ENCODE results near the gene IL1F10.

The IL1F10 gene

GRCh38 chr2:113116100-113116958 lies 48.6 kb downstream of the IL1F10 start:
- Histone ChIP-seq H3K27ac (no peak overlapping the region), H3K27me3 (ENCODE audit: insufficient read depth, low read depth, severe bottlenecking) (no peaks in the 10 kb centered on the region), H3K4me3 (ENCODE audit: low read depth, low read length) (no peak overlapping the region), H3K36me3 (no peaks in the 10 kb centered on the region), H3K9me3 (ENCODE audit: severe bottlenecking) (no peaks in the 10 kb centered on the region)
- no peak for TF ChIP-seq CTCF (IDR thresholded peaks at IDR 0.05; ENCODE audit: low read depth, low read length)
- DNase-seq, result no peak

GRCh38 chr2:113117541-113118262 lies 49.9 kb downstream of the IL1F10 start:
- no peaks in the 10 kb centered on the region for H3K27me3 ChIP-seq (ENCODE audit: insufficient read depth, low read depth, severe bottlenecking)
- H3K9me3 ChIP-seq (ENCODE audit: severe bottlenecking), result no peaks in the 10 kb centered on the region
- H3K36me3 ChIP-seq, result no peaks in the 10 kb centered on the region
- no peak overlapping the region for H3K4me3 ChIP-seq (ENCODE audit: low read depth, low read length)
- H3K27ac ChIP-seq, result no peak overlapping the region
- DNase-seq, result no peak
- TF ChIP-seq CTCF (IDR thresholded peaks at IDR 0.05; ENCODE audit: low read depth, low read length), result no peak

GRCh38 chr2:113118263-113118657 lies 50.5 kb downstream of the IL1F10 start:
- Histone ChIP-seq H3K4me3 (ENCODE audit: low read depth, low read length) (no peak overlapping the region), H3K36me3 (no peaks in the 10 kb centered on the region), H3K9me3 (ENCODE audit: severe bottlenecking) (no peaks in the 10 kb centered on the region), H3K27me3 (ENCODE audit: insufficient read depth, low read depth, severe bottlenecking) (no peaks in the 10 kb centered on the region), H3K27ac (no peak overlapping the region)
- TF ChIP-seq CTCF (IDR thresholded peaks at IDR 0.05; ENCODE audit: low read depth, low read length), result no peak
- DNase-seq, result no peak

- H3K27ac ChIP-seq, result no peak overlapping the region
- H3K9me3 ChIP-seq (ENCODE audit: severe bottlenecking), result no peaks in the 10 kb centered on the region
- no peak for TF ChIP-seq CTCF (IDR thresholded peaks at IDR 0.05; ENCODE audit: low read depth, low read length)
- no peaks in the 10 kb centered on the region for H3K36me3 ChIP-seq
- no peak overlapping the region for H3K4me3 ChIP-seq (ENCODE audit: low read depth, low read length)
- no peaks in the 10 kb centered on the region for H3K27me3 ChIP-seq (ENCODE audit: insufficient read depth, low read depth, severe bottlenecking)
- DNase-seq, result no peak
Observed at GRCh38 chr2:113119111-113119510, 51.3 kb downstream of the IL1F10 start.

- H3K27me3 ChIP-seq (ENCODE audit: insufficient read depth, low read depth, severe bottlenecking), result no peaks in the 10 kb centered on the region
- no peaks in the 10 kb centered on the region for H3K36me3 ChIP-seq
- TF ChIP-seq CTCF (IDR thresholded peaks at IDR 0.05; ENCODE audit: low read depth, low read length), result no peak
- DNase-seq, result no peak
- no peaks in the 10 kb centered on the region for H3K9me3 ChIP-seq (ENCODE audit: severe bottlenecking)
- H3K4me3 ChIP-seq (ENCODE audit: low read depth, low read length), result no peak overlapping the region
- H3K27ac ChIP-seq, result no peak overlapping the region
Observed at GRCh38 chr2:113120861-113121260, 53.1 kb downstream of the IL1F10 start.

Measured in WERI-Rb-1 (cell line).